HepG2 (cell line): ENCODE data around the gene TMED6. TPM values are rescaled to one million over a fixed set of nuclear protein-coding genes. Genes with fewer than 3 reads are reported as not detected.
A peak's percentile ranks its signal among the peaks of the same experiment; 100 is the strongest.

Source experiments
- ATF4 ChIP-seq, 2 experiments: fragments of 450-650 bp in 1 of 2; sonication (generic) in 1 of 2; formaldehyde crosslinking; IDR thresholded peaks; 2 replicates each; pipeline versions ENCODE4 v1.5.0 to v1.8.0; 2020 to 2022; ENCODE audit warnings: mild to moderate bottlenecking in 1 of 2, missing genetic modification reagents in 1 of 2
- ATM ChIP-seq: fragments of 450-650 bp; IDR thresholded peaks from 2 replicates; pipeline ENCODE4 v1.7.1; 2017; ENCODE audit warnings: mild to moderate bottlenecking, borderline replicate concordance
- BATF2 ChIP-seq: sonication (generic); formaldehyde crosslinking; IDR thresholded peaks from 2 replicates; pipeline ENCODE4 v1.8.0; 2022; ENCODE audit warnings: mild to moderate bottlenecking, missing genetic modification reagents, moderate library complexity
- GPBP1L1 ChIP-seq: sonication (generic); formaldehyde crosslinking; IDR thresholded peaks from 2 replicates; pipeline ENCODE4 v1.5.0; 2020; ENCODE audit warnings: mild to moderate bottlenecking, missing genetic modification reagents
- HOXA3 ChIP-seq: sonication (generic); formaldehyde crosslinking; IDR thresholded peaks from 2 replicates; pipeline ENCODE4 v1.5.0; 2020; ENCODE audit warnings: missing genetic modification reagents
- ISL2 ChIP-seq: sonication (generic); formaldehyde crosslinking; IDR thresholded peaks from 2 replicates; pipeline ENCODE4 v1.5.0; 2020; ENCODE audit warnings: missing genetic modification reagents
- NR1H2 ChIP-seq: sonication (generic); formaldehyde crosslinking; IDR thresholded peaks from 2 replicates; pipeline ENCODE4 v1.8.1; 2022; ENCODE audit warnings: low read depth, missing genetic modification reagents, borderline replicate concordance
- PHF8 ChIP-seq: sonication (generic); formaldehyde crosslinking; IDR thresholded peaks from 2 replicates; pipeline ENCODE4 v1.5.0; 2020; ENCODE audit warnings: missing genetic modification reagents
- TCF7 ChIP-seq: sonication (generic); IDR thresholded peaks from 2 replicates; pipeline ENCODE4 v1.6.1; 2016; ENCODE audit warnings: antibody characterized with exemption, low read depth
- ZFAT ChIP-seq: sonication (generic); formaldehyde crosslinking; conservative IDR thresholded peaks from 2 replicates; pipeline ENCODE4 v1.8.1; 2023; ENCODE audit warnings: missing genetic modification reagents, inconsistent platforms
- ZFP91 ChIP-seq: sonication (generic); formaldehyde crosslinking; IDR thresholded peaks from 2 replicates; pipeline ENCODE4 v1.9.0; 2022; ENCODE audit warnings: missing genetic modification reagents, mild to moderate bottlenecking, borderline replicate concordance
- ZNF280B ChIP-seq: sonication (generic); formaldehyde crosslinking; IDR thresholded peaks from 2 replicates; pipeline ENCODE4 v1.5.0; 2020; ENCODE audit warnings: missing genetic modification reagents, mild to moderate bottlenecking, borderline replicate concordance
- ZNF501 ChIP-seq: sonication (generic); formaldehyde crosslinking; IDR thresholded peaks from 2 replicates; pipeline ENCODE4 v1.5.1; 2020; ENCODE audit warnings: mild to moderate bottlenecking, moderate library complexity, missing genetic modification reagents
- ZNF776 ChIP-seq: sonication (generic); formaldehyde crosslinking; IDR thresholded peaks from 2 replicates; pipeline ENCODE4 v1.4.0; 2020; ENCODE audit warnings: mild to moderate bottlenecking, missing genetic modification reagents
- ZNF784 ChIP-seq: sonication (generic); formaldehyde crosslinking; IDR thresholded peaks from 2 replicates; pipeline ENCODE4 v1.5.1; 2020; ENCODE audit warnings: missing genetic modification reagents, mild to moderate bottlenecking, borderline replicate concordance
- polyA plus RNA-seq, 8 experiments: library from polyadenylated mRNA; depleted of rRNA in 3 of 8; stranded (reverse) in 7 of 8; unstranded in 1 of 8; fragments of >200 nt; fragmentation: Illumina TruSeq in 4 of 8; extraction: Trizol in 4 of 8; gene quantifications; 2 replicates each; pipeline versions ENCODE4 v1.2.1 to v1.2.3, GENCODE V29; 2011 to 2016; ENCODE audit warnings: low read depth in 4 of 8, missing spikeins in 1 of 8, mixed read lengths in 1 of 8; ENCODE audit not compliant: insufficient read depth in 1 of 8
- total RNA-seq, 5 experiments: library from RNA; depleted of rRNA; stranded (reverse); fragments of >200 nt; fragmentation: Illumina TruSeq; extraction: Trizol; gene quantifications; 2 replicates each; pipeline ENCODE4 v1.2.3, GENCODE V29; 2016; ENCODE audit warnings: low read depth in 1 of 5
- TF ChIP-seq, protein P1 (sequence below): sonication (generic); formaldehyde crosslinking; conservative IDR thresholded peaks from 2 replicates; pipeline ENCODE4 v1.4.0; 2020; ENCODE audit warnings: mild to moderate bottlenecking, missing genetic modification reagents, moderate library complexity

TMED6 gene
- total and polyA plus RNA-seq, 2 of the 13 experiments (the other 11 are each of a cell fraction or from before 2014, with no cell fraction given): 9.8 to 14.4 TPM

DNA sequence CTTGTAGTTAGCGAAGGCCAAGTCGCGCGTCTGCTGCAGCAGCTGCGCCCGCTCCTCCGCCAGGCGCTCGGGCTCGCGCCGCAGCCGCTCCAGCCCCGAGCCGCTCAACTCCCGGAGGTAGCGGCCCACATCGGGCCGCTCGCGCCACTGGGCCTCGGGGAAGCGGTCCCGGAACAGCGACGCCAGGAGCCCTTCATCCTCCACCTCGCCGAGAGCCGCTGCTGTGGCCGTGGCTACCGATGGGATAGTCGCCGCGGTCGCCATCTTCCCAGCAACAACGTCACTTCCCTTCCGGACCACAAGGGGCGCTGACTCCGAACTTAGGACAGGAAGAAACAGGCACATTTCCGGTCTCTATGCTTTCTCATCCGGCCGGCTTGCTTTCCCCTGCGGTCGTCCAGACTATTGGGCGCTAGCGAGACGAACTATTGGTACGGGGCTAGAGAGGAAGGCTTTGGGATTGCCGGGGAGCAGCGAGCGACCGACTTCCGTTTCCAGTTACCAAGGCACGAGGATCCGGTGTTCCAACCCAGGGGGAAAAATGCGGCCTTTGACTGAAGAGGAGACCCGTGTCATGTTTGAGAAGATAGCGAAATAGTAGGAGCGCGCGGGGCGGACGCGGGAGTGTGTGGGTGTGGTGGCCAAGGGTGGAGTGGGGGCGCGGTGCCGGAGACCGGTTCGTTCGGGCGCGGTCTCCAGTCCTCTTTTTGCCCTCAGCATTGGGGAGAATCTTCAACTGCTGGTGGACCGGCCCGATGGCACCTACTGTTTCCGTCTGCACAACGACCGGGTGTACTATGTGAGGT is 12.1 kb downstream of the TMED6 start, which contains the start of the genes COG8 and NIP7 (continued):
- TF ChIP-seq ZFAT (CRISPR knock-in tag) (0 out of 2 replicates have a peak, but pooled peaks have one; percentile 76), ISL2 (CRISPR knock-in tag) (peak; percentile 59; the same call in 1 of the 2 replicates), ZNF784 (CRISPR knock-in tag) (peak; percentile 81; the same call in 1 of the 2 replicates), NR1H2 (CRISPR knock-in tag) (no peak), GPBP1L1 (CRISPR knock-in tag) (no peak), BATF2 (CRISPR knock-in tag) (peak; percentile 66; the same call in 1 of the 2 replicates), ZFP91 (peak; percentile 96), ZNF501 (peak; percentile 94), ZNF776 (CRISPR knock-in tag) (peak; percentile 81; the same call in 1 of the 2 replicates), TCF7 (no peak), PHF8 (CRISPR knock-in tag) (peak; percentile 95), ATM (no peak), ZNF280B (CRISPR knock-in tag) (peak; percentile 69), ATF4 (CRISPR knock-in tag; IDR thresholded peaks at IDR 0.05) (peak in 1 of 2 experiments; percentile 78; a peak in 2 of 4 replicates), HOXA3 (peak; percentile 97)
- TF ChIP-seq, protein P1, sequence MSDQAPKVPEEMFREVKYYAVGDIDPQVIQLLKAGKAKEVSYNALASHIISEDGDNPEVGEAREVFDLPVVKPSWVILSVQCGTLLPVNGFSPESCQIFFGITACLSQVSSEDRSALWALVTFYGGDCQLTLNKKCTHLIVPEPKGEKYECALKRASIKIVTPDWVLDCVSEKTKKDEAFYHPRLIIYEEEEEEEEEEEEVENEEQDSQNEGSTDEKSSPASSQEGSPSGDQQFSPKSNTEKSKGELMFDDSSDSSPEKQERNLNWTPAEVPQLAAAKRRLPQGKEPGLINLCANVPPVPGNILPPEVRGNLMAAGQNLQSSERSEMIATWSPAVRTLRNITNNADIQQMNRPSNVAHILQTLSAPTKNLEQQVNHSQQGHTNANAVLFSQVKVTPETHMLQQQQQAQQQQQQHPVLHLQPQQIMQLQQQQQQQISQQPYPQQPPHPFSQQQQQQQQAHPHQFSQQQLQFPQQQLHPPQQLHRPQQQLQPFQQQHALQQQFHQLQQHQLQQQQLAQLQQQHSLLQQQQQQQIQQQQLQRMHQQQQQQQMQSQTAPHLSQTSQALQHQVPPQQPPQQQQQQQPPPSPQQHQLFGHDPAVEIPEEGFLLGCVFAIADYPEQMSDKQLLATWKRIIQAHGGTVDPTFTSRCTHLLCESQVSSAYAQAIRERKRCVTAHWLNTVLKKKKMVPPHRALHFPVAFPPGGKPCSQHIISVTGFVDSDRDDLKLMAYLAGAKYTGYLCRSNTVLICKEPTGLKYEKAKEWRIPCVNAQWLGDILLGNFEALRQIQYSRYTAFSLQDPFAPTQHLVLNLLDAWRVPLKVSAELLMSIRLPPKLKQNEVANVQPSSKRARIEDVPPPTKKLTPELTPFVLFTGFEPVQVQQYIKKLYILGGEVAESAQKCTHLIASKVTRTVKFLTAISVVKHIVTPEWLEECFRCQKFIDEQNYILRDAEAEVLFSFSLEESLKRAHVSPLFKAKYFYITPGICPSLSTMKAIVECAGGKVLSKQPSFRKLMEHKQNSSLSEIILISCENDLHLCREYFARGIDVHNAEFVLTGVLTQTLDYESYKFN (CRISPR knock-in tag): peak; percentile 58; the same call in 1 of the 2 replicates
